ENCODE measurements around the gene ASRGL1. TPM values are rescaled to one million over a fixed set of nuclear protein-coding genes. Genes with fewer than 3 reads are reported as not detected.

Gene ASRGL1
- total and polyA plus RNA-seq, 2 of the 13 experiments (the other 11 are each of a cell fraction or from before 2014, with no cell fraction given) = 50.8 to 97.5 TPM

GRCh38 chr11:62336949-62337302 lies 322 bp upstream of the ASRGL1 start (continued):
- TF ChIP-seq ZBTB4 (CRISPR knock-in tag; IDR thresholded peaks at IDR 0.05; ENCODE audit: borderline replicate concordance) = peak; percentile 50; the same call in 1 of the 2 replicates

GRCh38 chr11:62338218-62338617 lies 970 bp downstream of the ASRGL1 start:
- Histone ChIP-seq H3K9me3 (ENCODE audit: low read length) (no peaks in the 10 kb centered on the region), H3K36me3 (replicated peaks in 1 of 2; ENCODE audit: control insufficient read depth in 1 of 2, insufficient read depth in 2 of 2, low read length in 2 of 2) (peaks cover 0 to 13% of the 10 kb centered on the region in 2 experiments; a peak in 1 of 5 replicates), H4K20me1 (ENCODE audit: insufficient read depth, low read length) (no peaks in the 10 kb centered on the region), H3K4me3 (replicated peaks in 1 of 3; ENCODE audit: insufficient read depth in 1 of 3, low read depth in 2 of 3, low read length in 3 of 3) (peak overlapping the region; percentile 57 to 82 (median 73)), H3K27me3 (ENCODE audit: control insufficient read depth in 1 of 2, insufficient read depth in 2 of 2, low read length in 2 of 2) (peaks cover 2 to 23% of the 10 kb centered on the region in 2 experiments; a peak in 2 of 5 replicates), H3K4me1 (ENCODE audit: insufficient read depth, low read length) (peaks cover 69% of the 10 kb centered on the region), H2AFZ (ENCODE audit: low read length) (peak overlapping the region; percentile 28), H3K79me2 (ENCODE audit: insufficient read depth, low read length) (peaks cover 12% of the 10 kb centered on the region), H3K27ac (ENCODE audit: extremely low read length, insufficient read depth, low read length) (peak overlapping the region; percentile 39), H3K9ac (ENCODE audit: insufficient read depth, low read depth, low read length) (peak overlapping the region; percentile 68), H3K4me2 (ENCODE audit: low read depth, low read length) (peak overlapping the region; percentile 82)
- DNase-seq (ENCODE audit: low spot score) (no peak), ATAC-seq (no peak), FAIRE-seq (peak; percentile 37)
- POLR2A ChIA-PET = interaction anchor here (1.1 kb wide), 1 partner anchor 16 kb away, joined by 3 read pairs; no protein-coding TSS in a partner anchor
- CTCF ChIA-PET (ENCODE audit: low intra/inter-chr PET ratio, low total read pairs) = no interaction called here
- TSS peak; percentile 63 for BruUV-seq (replicated peaks)
- in situ Hi-C loops (cut with HindIII; ENCODE audit: extremely low pct_ligation_motif_present, low pct_unique_long_range_greater_than_20kb) = no loop called here
- TF ChIP-seq ZNF614 (CRISPR knock-in tag; IDR thresholded peaks at IDR 0.05; ENCODE audit: borderline replicate concordance) (no peak), NONO (IDR thresholded peaks at IDR 0.05) (no peak), NONO (CRISPR knock-in tag; conservative IDR thresholded peaks at IDR 0.05) (no peak), ZNF282 (IDR thresholded peaks at IDR 0.05; ENCODE audit: partially characterized antibody) (no peak), PHF20 (CRISPR knock-in tag; IDR thresholded peaks at IDR 0.05) (0 out of 2 replicates have a peak, but pooled peaks have one; percentile 6), ESRRA (CRISPR knock-in tag; IDR thresholded peaks at IDR 0.05; ENCODE audit: low read depth) (0 out of 2 replicates have a peak, but pooled peaks have one; percentile 12)
- WGBS (ENCODE audit: low lambda C conversion rate) = 3% methylated on average over 1 of the region's 1 CpG
- intact Hi-C loops (cut with micrococcal nuclease; ENCODE audit: unreplicated experiment) = no loop called here

Measured in HepG2 (cell line).